Small intestine (tissue), 7 donors: ENCODE results near the gene ERFL. TPM values are rescaled to one million over a fixed set of nuclear protein-coding genes. Genes with fewer than 3 reads are reported as not detected.

ENCODE experiments used
- DNase-seq, 2 donors: peaks; one replicate each; pipeline versions ENCODE4 v3.0.0 to v3.0.0-alpha.2; 2013
- FAIRE-seq: peaks from 2 replicates; lab custom pipeline; 2012; peaks lifted over from hg19 to GRCh38; lab: Jason Lieb, UNC
- H3K27ac ChIP-seq, 3 donors: one replicate each; pipeline ENCODE4 v1.5.1; 2013; ENCODE audit warnings: low read length in 2 of 3, mild to moderate bottlenecking in 2 of 3, control low read depth in 1 of 3, inconsistent platforms in 1 of 3, low read depth in 1 of 3, moderate library complexity in 1 of 3
- H3K27me3 ChIP-seq, 3 donors: one replicate each; pipeline ENCODE4 v1.6.1; 2013; ENCODE audit warnings: low read length in 3 of 3, inconsistent platforms in 1 of 3; ENCODE audit not compliant: control insufficient read depth in 3 of 3, insufficient read depth in 3 of 3
- H3K36me3 ChIP-seq, 3 donors: one replicate each; pipeline ENCODE4 v1.6.1; 2013; ENCODE audit warnings: low read length in 3 of 3, inconsistent platforms in 1 of 3, low read depth in 1 of 3, mild to moderate bottlenecking in 1 of 3, moderate library complexity in 1 of 3; ENCODE audit not compliant: control insufficient read depth in 3 of 3, insufficient read depth in 2 of 3
- H3K4me1 ChIP-seq, 3 donors: one replicate each; pipeline ENCODE4 v1.6.1; 2013; ENCODE audit warnings: low read length in 2 of 3, inconsistent platforms in 1 of 3, low read depth in 1 of 3, mild to moderate bottlenecking in 1 of 3, moderate library complexity in 1 of 3; ENCODE audit not compliant: control insufficient read depth in 3 of 3, insufficient read depth in 2 of 3
- H3K4me3 ChIP-seq, 3 donors: one replicate each; pipeline ENCODE4 v1.5.1; 2013; ENCODE audit warnings: low read length in 3 of 3, control low read depth in 1 of 3, inconsistent platforms in 1 of 3, low read depth in 1 of 3, mild to moderate bottlenecking in 1 of 3, moderate library complexity in 1 of 3
- H3K9me3 ChIP-seq, 2 donors: one replicate each; pipeline ENCODE4 v1.6.1; 2013; ENCODE audit warnings: low read depth in 1 of 2, low read length in 1 of 2; ENCODE audit not compliant: control insufficient read depth in 2 of 2, insufficient read depth in 1 of 2
- WGBS, 3 donors: extraction: QIAGEN DNeasy Blood & Tissue Kit; methylation state at CpG; one replicate each; pipeline ENCODE4 v1.1.7; 2013; 5-methylcytosine and 5-hydroxymethylcytosine counted together
- polyA plus RNA-seq, 4 donors: library from polyadenylated mRNA; stranded (reverse) in 3 of 4; unstranded in 1 of 4; fragments of 200-250 nt in 3 of 4; fragments of 120-200 nt in 1 of 4; gene quantifications; one replicate each; pipeline versions ENCODE4 v1.2.1 to v1.2.3, GENCODE V29; 2013
- donor health status: healthy with polysubstance abuse.
- donor health status: control.
- donor health status: control.
- donor health status: Bipolar disorder and iron deficiency.
- donor health status: healthy.

The ERFL gene
- polyA plus RNA-seq, 4 donors, result 0.04 to 0.21 TPM; not detected in 2

DNA sequence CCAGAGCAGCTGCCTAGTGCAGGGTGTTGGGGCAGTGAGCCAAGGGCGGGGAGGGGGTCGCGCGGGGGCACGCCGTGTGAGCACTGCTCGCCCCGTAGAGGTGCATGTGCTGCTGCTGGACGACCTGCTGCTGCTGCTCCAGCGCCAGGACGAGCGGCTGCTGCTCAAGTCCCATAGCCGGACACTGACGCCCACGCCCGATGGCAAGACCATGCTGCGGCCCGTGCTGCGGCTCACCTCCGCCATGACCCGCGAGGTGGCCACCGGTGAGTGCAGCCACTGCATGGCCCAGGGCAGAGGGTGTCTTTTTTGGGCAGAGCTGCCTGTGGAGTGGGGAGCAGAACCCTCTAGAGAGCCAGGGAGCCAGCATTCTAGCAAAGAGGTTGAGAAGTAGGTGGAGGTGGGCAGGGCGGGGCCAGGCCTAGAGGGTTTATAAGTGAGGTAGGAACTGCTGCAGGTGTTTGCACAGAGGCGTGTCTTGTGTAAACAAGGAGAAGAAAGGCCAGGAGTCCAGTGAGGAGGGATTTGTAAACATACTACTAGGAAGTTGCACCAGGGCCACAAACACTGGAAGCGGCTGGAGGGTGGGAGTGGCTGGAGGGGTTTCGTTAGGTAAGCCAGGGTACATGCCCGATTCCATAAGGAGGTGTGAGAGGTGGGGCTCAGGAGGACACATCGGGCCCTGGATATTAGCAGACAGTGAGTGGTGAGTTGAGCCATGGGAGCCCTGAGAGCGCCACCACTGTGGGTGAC is 24.0 kb downstream of the ERFL start:
- Histone ChIP-seq H3K36me3 (peaks cover 26 to 80% (median 33%) of the 10 kb centered on the region in 3 donors), H3K4me3 (peak overlapping the region in 2 of 3 donors; percentile 2 to 12), H3K27ac (peak overlapping the region; percentile 64 to 89 (median 80)), H3K4me1 (peaks cover 0 to 25% (median 0%) of the 10 kb centered on the region in 3 donors), H3K27me3 (no peaks in the 10 kb centered on the region), H3K9me3 (no peaks in the 10 kb centered on the region)
- DNase-seq (peak; percentile 94 to 98), FAIRE-seq (no peak)
- WGBS, 3 donors, result 25 to 63% (median 43%) methylated on average over 28 to 30 of the region's 30 CpGs

DNA sequence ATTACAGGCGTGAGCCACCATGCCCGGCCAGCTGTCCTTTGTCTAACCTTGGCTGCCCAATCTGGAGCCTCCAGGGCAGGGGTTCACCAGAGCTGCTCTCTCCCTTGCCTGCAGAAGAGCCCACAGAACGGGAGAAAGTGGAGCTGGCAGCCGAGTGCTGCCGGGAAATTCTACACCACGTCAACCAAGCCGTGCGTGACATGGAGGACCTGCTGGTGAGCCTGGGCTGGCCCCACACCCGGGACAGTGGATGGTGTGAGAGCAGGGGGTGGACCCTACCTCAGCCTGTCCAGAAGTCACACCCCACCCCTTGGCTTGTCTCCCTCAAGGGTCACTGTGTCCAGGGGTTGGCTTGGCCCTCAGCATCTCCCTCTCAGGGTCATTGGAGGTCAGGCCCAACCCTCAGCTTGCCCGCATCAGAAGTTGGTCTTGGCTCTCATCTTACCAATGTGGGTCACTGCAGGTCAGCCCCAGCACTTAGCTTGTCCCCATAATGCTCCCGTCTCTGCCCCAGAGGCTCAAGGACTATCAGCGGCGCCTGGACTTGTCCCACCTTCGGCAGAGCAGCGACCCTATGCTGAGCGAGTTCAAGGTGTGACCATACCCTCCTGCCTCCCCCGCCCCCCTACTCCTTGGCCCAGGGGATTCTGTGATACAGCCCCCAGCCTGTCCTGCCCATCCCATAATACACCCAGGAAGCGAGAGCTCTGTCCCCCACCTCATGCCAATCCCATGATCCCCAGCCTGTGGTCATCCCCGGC is 24.9 kb downstream of the ERFL start:
- no peak for DNase-seq
- Histone ChIP-seq H3K4me1 (peaks cover 0 to 25% (median 0%) of the 10 kb centered on the region in 3 donors), H3K27ac (peak overlapping the region in 2 of 3 donors; percentile 68 to 78), H3K36me3 (peaks cover 26 to 80% (median 36%) of the 10 kb centered on the region in 3 donors), H3K4me3 (no peak overlapping the region), H3K9me3 (no peaks in the 10 kb centered on the region), H3K27me3 (no peaks in the 10 kb centered on the region)
- WGBS, 3 donors, result 83 to 88% (median 86%) methylated on average over 19 of the region's 19 CpGs
- FAIRE-seq, result no peak

DNA sequence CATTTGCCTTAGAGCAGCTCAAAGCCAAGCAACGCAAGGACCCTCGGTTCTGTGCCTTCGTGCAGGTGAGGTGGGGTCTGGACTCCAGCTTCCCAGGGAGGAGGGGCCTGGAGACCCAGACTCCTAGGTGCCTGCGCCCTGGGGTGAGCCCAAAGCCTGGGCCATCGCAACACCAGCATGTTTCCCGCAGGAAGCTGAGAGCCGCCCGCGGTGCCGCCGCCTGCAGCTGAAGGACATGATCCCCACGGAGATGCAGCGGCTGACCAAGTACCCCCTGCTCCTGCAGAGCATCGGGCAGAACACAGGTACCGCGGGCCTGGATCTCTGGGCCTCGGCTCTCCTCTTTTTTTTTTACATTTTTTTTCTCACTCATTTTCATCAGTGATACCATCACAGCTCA is 25.7 kb downstream of the ERFL start:
- no peak for DNase-seq
- 90 to 95% (median 94%) methylated on average over 17 of the region's 17 CpGs for WGBS, 3 donors
- Histone ChIP-seq H3K9me3 (no peaks in the 10 kb centered on the region), H3K27me3 (no peaks in the 10 kb centered on the region), H3K4me3 (no peak overlapping the region), H3K27ac (no peak overlapping the region), H3K36me3 (peaks cover 30 to 85% (median 36%) of the 10 kb centered on the region in 3 donors), H3K4me1 (peaks cover 0 to 25% (median 0%) of the 10 kb centered on the region in 3 donors)
- FAIRE-seq, result no peak

DNA sequence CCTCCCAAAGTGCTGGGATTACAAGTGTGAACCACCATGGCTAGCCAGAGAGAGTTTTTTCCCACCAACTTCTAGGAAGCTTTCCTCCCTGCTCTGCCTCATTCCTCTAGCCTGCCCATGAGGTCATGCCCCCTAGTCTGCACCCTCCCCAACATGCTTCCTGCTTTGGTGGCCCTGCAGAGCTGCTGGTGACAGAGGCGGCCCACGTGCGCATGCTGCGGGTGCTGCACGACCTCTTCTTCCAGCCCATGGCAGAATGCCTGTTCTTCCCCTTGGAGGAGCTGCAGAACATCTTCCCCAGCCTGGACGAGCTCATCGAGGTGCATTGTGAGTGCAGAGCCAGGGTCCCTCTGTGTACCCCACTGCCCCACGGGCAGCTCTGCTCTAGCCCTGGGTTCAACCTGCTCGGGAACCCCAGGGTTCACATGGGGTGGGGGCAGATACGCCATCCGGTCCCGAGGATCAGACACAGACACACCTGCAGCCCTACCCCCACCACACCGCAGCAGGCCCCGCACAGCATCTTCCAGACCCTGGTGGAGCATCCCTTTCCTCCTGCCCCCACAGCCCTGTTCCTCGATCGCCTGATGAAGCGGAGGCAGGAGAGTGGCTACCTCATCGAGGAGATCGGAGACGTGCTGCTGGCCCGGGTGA is 26.4 kb downstream of the ERFL start:
- no peak overlapping the region for H3K4me3 ChIP-seq
- WGBS, 3 donors, result 92 to 94% (median 93%) methylated on average over 21 of the region's 21 CpGs
- no peaks in the 10 kb centered on the region for H3K9me3 ChIP-seq
- peaks cover 34 to 83% (median 35%) of the 10 kb centered on the region in 3 donors for H3K36me3 ChIP-seq
- FAIRE-seq (no peak), DNase-seq (no peak)
- no peak overlapping the region for H3K27ac ChIP-seq
- H3K27me3 ChIP-seq, result no peaks in the 10 kb centered on the region
- peaks cover 0 to 25% (median 0%) of the 10 kb centered on the region in 3 donors for H3K4me1 ChIP-seq

DNA sequence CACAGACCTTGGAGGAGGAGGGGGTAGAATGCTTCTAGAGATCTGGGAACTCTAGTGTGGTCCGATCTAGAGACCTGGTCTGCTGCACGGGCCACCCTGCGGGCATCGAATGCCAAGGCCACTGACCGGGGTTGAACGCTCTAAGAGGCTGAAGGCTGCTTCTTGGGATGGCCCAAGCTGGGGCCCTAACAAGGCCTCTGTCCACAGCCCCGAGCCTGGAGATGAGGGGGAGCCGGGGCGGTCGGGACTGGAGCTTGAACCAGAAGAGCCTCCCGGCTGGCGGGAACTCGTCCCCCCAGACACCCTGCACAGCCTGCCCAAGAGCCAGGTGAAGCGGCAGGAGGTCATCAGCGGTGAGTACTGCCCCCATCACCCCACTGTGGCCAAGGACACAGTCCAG is 30.0 kb downstream of the ERFL start:
- H3K36me3 ChIP-seq, result peaks cover 23 to 74% (median 37%) of the 10 kb centered on the region in 3 donors
- H3K27me3 ChIP-seq, result no peaks in the 10 kb centered on the region
- H3K27ac ChIP-seq, result no peak overlapping the region
- WGBS, 3 donors, result 91 to 95% (median 95%) methylated on average over 12 to 15 of the region's 15 CpGs
- FAIRE-seq (no peak), DNase-seq (no peak)
- H3K9me3 ChIP-seq, result no peaks in the 10 kb centered on the region
- H3K4me3 ChIP-seq, result no peak overlapping the region
- peaks cover 0 to under 1% (median 0%) of the 10 kb centered on the region in 3 donors for H3K4me1 ChIP-seq

DNA sequence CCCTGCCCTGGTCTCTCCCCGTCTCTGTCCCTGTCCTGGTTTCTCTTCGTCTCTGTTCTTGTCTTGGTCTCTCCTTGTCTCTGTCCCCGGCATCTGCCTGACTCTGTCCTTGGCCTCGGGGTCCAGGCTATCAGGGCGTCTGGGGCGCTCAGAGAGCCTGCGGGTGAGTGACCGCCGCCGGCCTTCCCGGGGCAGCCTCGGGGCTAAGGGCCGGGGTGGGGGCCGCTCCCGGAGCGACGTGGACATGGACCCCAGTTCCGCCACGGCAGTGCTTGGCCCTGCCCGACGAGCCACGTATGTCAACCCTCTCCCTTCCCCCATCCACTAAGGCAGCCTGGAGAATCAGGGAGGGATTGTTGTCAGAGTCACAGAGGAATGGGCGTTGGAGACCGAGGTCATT is 30.4 kb downstream of the ERFL start:
- Histone ChIP-seq H3K36me3 (peaks cover 21 to 74% (median 34%) of the 10 kb centered on the region in 3 donors), H3K27ac (no peak overlapping the region), H3K4me1 (no peaks in the 10 kb centered on the region), H3K27me3 (no peaks in the 10 kb centered on the region), H3K4me3 (no peak overlapping the region), H3K9me3 (no peaks in the 10 kb centered on the region)
- WGBS, 3 donors, result 89 to 93% (median 90%) methylated on average over 24 of the region's 24 CpGs
- FAIRE-seq, result no peak
- no peak for DNase-seq

DNA sequence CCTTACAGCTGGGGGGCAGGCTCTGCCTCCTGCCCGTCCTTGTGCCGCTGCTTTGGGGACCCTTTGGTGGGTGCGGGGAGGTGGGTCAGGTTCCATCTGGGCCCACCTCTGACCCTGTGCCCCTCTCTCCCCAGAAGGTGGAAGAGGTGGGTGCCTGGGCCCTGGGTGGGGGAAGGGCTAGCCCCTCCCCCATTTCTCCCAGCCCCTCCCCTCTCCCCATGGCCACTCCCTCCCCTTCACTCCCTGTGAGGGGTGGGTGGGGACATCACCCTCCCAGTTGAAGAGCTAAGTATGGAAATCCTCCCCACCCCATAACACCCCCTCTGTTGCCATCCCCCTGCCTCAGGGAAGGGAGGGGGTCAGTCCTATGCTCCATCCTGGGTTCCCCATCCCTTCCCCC is 31.1 kb downstream of the ERFL start:
- FAIRE-seq, result no peak
- 94 to 100% (median 100%) methylated on average over 1 to 3 of the region's 3 CpGs for WGBS, 3 donors
- H3K36me3 ChIP-seq, result peaks cover 16 to 74% (median 29%) of the 10 kb centered on the region in 3 donors

DNA sequence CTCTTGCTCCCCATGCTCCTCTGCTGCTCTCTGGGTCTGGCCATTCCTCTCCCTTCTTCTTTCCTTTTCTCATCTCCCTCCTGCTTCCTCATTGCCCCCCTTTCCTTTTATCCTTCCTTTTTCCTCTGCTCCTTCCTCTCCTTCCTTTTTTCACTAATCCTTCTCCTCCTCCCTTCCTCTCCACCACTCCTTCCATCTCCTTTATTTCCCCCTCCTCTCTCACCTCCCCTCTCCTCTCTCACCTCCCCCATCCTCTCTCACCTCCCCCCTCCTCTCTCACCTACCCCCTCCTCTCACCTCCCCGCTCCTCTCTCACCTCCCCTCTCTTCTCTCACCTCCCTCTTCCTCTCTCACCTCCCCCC is 31.7 kb downstream of the ERFL start:
- H3K9me3 ChIP-seq, result no peaks in the 10 kb centered on the region
- WGBS, 3 donors, result 91 to 100% (median 94%) methylated on average over 1 of the region's 1 CpG
- H3K27me3 ChIP-seq, result no peaks in the 10 kb centered on the region
- FAIRE-seq (no peak), DNase-seq (no peak)
- H3K36me3 ChIP-seq, result peaks cover 10 to 74% (median 24%) of the 10 kb centered on the region in 3 donors
- no peak overlapping the region for H3K4me3 ChIP-seq
- H3K27ac ChIP-seq, result no peak overlapping the region
- no peaks in the 10 kb centered on the region for H3K4me1 ChIP-seq

More for the DNA sequence above, 31.1 kb downstream of the ERFL start:
- Histone ChIP-seq H3K27ac (no peak overlapping the region), H3K4me1 (no peaks in the 10 kb centered on the region), H3K4me3 (no peak overlapping the region), H3K27me3 (no peaks in the 10 kb centered on the region), H3K9me3 (no peaks in the 10 kb centered on the region)
- DNase-seq, result no peak
